ENCODE data around the gene DISC1.

DISC1 gene

DNA sequence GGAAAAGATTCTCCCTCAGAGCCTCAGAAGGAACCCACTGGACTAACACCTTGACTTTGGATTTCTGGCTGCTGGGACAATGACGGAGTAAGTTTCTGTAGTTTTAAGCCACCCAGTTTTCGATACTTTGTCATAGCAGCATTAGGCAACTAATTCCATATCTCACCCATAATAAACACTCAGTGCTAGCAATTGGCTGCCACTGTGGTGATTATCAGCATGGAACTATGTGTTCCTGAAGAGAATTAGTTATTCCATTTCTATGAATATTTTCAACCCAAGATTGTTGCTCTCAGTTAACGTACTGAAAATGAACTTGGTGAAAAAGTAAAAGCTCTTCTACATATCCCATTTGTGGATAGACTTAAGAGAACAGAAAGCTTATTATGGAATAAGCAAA, 299.3 kb downstream of the DISC1 start:
- H3K36me3 ChIP-seq (ENCODE audit: control insufficient read depth in 5 of 5, insufficient read depth in 5 of 5, low read length in 5 of 5), result no peaks in the 10 kb centered on the region
- no peak overlapping the region for H3K4me3 ChIP-seq (ENCODE audit: low read depth in 1 of 5, low read length in 5 of 5)
- H3K4me1 ChIP-seq (ENCODE audit: control insufficient read depth in 5 of 5, insufficient read depth in 5 of 5, low read length in 5 of 5), result peaks cover 0 to 25% (median 0%) of the 10 kb centered on the region in 5 donors
- H3K27me3 ChIP-seq (ENCODE audit: control insufficient read depth in 5 of 5, insufficient read depth in 4 of 5, low read length in 5 of 5), result no peaks in the 10 kb centered on the region
- H3K9ac ChIP-seq (ENCODE audit: low read length in 5 of 5), result no peak overlapping the region
- no peak overlapping the region for H3K27ac ChIP-seq (ENCODE audit: low read depth, low read length)
- no peaks in the 10 kb centered on the region for H3K9me3 ChIP-seq (ENCODE audit: control insufficient read depth in 5 of 5, low read length in 5 of 5)

DNA sequence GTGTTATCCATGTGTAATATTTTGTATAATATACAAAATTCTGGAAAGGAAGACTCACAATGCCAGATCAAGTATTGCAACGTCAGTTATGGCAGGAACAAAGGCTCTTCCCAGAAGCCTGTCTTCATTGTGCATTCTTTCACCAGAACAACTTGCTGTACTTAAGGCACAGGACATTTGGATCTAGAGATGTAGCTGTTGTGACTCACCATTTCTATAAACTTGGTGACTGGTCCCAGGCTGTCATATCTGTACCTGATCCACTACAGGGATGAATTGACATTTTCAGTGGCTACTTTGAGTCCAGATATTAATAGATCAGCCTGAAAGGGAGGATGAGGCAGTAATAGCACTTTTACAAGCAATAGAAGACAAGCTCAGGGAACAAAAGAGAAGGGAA, 299.8 kb downstream of the DISC1 start:
- Histone ChIP-seq H3K4me3 (ENCODE audit: low read depth in 1 of 5, low read length in 5 of 5) (no peak overlapping the region), H3K36me3 (ENCODE audit: control insufficient read depth in 5 of 5, insufficient read depth in 5 of 5, low read length in 5 of 5) (no peaks in the 10 kb centered on the region), H3K9ac (ENCODE audit: low read length in 5 of 5) (no peak overlapping the region), H3K4me1 (ENCODE audit: control insufficient read depth in 5 of 5, insufficient read depth in 5 of 5, low read length in 5 of 5) (peaks cover 0 to 29% (median 0%) of the 10 kb centered on the region in 5 donors), H3K9me3 (ENCODE audit: control insufficient read depth in 5 of 5, low read length in 5 of 5) (no peaks in the 10 kb centered on the region), H3K27ac (ENCODE audit: low read depth, low read length) (no peak overlapping the region), H3K27me3 (ENCODE audit: control insufficient read depth in 5 of 5, insufficient read depth in 4 of 5, low read length in 5 of 5) (no peaks in the 10 kb centered on the region)

DNA sequence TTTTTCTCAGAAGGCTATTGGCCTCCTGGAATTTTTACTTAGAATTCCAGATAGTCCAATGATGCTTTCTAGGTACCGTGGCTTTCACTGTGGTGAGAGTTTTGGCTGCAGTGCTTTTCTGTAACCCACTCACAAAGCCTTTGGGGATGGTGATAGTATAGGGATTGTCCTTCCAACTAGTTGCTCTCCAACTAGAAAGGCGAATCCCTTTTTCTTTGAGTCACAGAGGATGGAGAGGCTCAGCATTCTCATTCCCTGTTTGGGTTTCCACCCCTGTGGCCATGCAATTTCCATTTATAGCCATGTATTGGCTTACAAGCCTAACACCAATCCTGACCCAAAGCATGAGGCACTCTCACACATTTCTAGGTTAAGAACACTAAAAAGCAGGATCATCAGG, 300.3 kb downstream of the DISC1 start:
- Histone ChIP-seq H3K4me1 (ENCODE audit: control insufficient read depth in 5 of 5, insufficient read depth in 5 of 5, low read length in 5 of 5) (peaks cover 0 to 29% (median 0%) of the 10 kb centered on the region in 5 donors), H3K36me3 (ENCODE audit: control insufficient read depth in 5 of 5, insufficient read depth in 5 of 5, low read length in 5 of 5) (no peaks in the 10 kb centered on the region), H3K4me3 (ENCODE audit: low read depth in 1 of 5, low read length in 5 of 5) (no peak overlapping the region), H3K27me3 (ENCODE audit: control insufficient read depth in 5 of 5, insufficient read depth in 4 of 5, low read length in 5 of 5) (no peaks in the 10 kb centered on the region), H3K9me3 (ENCODE audit: control insufficient read depth in 5 of 5, low read length in 5 of 5) (peaks cover 0 to 3% (median 2%) of the 10 kb centered on the region in 5 donors), H3K27ac (ENCODE audit: low read depth, low read length) (no peak overlapping the region), H3K9ac (ENCODE audit: low read length in 5 of 5) (no peak overlapping the region)

DNA sequence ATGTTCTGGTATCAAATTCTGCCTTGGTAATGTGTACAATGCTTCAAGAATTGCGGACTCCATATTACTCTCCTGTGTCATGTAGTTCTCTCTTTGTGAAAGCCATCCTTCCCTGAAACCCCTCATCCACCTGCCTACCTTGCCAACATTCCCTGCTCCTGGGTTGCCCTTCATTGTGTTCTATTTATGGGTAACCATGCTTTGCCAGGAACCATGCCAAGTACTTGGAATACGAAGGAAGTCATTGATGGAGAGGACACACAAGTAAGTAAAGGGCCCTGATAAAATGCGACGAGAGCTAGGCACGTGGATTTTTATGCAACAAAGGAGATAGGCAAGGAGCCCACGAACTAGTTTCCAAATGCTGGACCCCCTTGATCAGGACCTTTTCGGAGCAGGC, 300.8 kb downstream of the DISC1 start:
- H3K4me3 ChIP-seq (ENCODE audit: low read depth in 1 of 5, low read length in 5 of 5), result no peak overlapping the region
- peaks cover 0 to 8% (median 6%) of the 10 kb centered on the region in 5 donors for H3K9me3 ChIP-seq (ENCODE audit: control insufficient read depth in 5 of 5, low read length in 5 of 5)
- H3K4me1 ChIP-seq (ENCODE audit: control insufficient read depth in 5 of 5, insufficient read depth in 5 of 5, low read length in 5 of 5), result peaks cover 0 to 29% (median 0%) of the 10 kb centered on the region in 5 donors
- H3K27me3 ChIP-seq (ENCODE audit: control insufficient read depth in 5 of 5, insufficient read depth in 4 of 5, low read length in 5 of 5), result no peaks in the 10 kb centered on the region
- no peak overlapping the region for H3K27ac ChIP-seq (ENCODE audit: low read depth, low read length)
- H3K9ac ChIP-seq (ENCODE audit: low read length in 5 of 5), result no peak overlapping the region
- H3K36me3 ChIP-seq (ENCODE audit: control insufficient read depth in 5 of 5, insufficient read depth in 5 of 5, low read length in 5 of 5), result no peaks in the 10 kb centered on the region

DNA sequence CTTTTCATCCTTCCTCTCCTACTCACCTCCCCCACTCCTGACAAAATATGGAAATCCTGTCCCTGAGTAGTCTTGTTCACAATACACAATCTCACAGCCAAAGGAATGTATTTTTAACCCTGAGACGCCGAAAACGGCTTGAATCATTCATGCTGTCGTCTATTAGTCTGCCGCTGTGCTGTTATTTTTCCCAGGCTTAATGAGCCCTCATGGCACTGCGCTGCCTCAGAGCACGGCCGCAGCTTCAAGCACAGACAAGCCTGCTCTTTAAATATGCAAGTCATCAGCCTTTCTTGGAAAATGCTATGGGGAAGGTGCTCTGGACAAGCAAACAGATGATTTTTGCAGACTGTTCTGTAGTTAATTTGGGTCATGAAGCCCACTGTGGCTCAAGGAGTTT, 302.7 kb downstream of the DISC1 start:
- peaks cover 0 to 8% (median 6%) of the 10 kb centered on the region in 5 donors for H3K9me3 ChIP-seq (ENCODE audit: control insufficient read depth in 5 of 5, low read length in 5 of 5)
- no peak overlapping the region for H3K4me3 ChIP-seq (ENCODE audit: low read depth in 1 of 5, low read length in 5 of 5)
- no peak overlapping the region for H3K9ac ChIP-seq (ENCODE audit: low read length in 5 of 5)
- H3K27me3 ChIP-seq (ENCODE audit: control insufficient read depth in 5 of 5, insufficient read depth in 4 of 5, low read length in 5 of 5), result no peaks in the 10 kb centered on the region
- H3K4me1 ChIP-seq (ENCODE audit: control insufficient read depth in 5 of 5, insufficient read depth in 5 of 5, low read length in 5 of 5), result peaks cover 0 to 33% (median 0%) of the 10 kb centered on the region in 5 donors
- H3K27ac ChIP-seq (ENCODE audit: low read depth, low read length), result no peak overlapping the region
- H3K36me3 ChIP-seq (ENCODE audit: control insufficient read depth in 5 of 5, insufficient read depth in 5 of 5, low read length in 5 of 5), result no peaks in the 10 kb centered on the region

DNA sequence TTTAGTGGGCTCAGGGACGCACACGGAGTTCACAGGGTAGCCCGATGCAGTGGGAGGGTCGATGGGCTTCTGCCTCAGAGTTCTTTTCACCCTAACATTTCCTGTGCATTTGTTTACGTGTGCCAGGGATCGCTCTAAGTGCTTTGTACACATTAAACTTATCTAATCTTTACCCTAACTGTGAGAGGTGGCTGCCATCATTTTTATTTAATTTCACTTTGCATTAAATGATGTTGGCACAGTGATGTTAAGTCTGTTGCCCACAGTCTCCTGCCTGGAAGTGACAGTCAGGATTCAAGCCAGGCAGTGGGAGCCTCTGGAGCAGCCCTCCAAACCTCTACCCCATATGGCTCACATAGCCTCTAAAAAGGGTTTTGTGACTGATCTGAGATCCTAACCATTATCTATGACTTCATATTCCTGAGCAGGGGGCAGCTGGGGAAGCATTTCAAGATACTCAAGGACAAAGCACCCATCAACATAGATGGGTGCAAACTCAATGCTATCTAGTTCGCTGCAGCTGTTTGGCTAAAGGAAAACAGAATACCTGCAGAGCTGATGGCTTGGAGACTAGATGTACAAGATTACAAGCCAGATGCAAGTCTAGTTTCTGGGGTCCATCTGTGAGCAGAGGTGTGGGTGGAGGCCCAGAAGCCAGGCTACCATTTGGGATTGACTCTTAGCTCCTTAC, 303.8 kb downstream of the DISC1 start:
- Histone ChIP-seq H3K9ac (ENCODE audit: low read length in 5 of 5) (no peak overlapping the region), H3K4me1 (ENCODE audit: control insufficient read depth in 5 of 5, insufficient read depth in 5 of 5, low read length in 5 of 5) (peaks cover 0 to 43% (median 6%) of the 10 kb centered on the region in 5 donors), H3K36me3 (ENCODE audit: control insufficient read depth in 5 of 5, insufficient read depth in 5 of 5, low read length in 5 of 5) (no peaks in the 10 kb centered on the region), H3K27ac (ENCODE audit: low read depth, low read length) (no peak overlapping the region), H3K9me3 (ENCODE audit: control insufficient read depth in 5 of 5, low read length in 5 of 5) (peaks cover 0 to 8% (median 6%) of the 10 kb centered on the region in 5 donors), H3K4me3 (ENCODE audit: low read depth in 1 of 5, low read length in 5 of 5) (no peak overlapping the region), H3K27me3 (ENCODE audit: control insufficient read depth in 5 of 5, insufficient read depth in 4 of 5, low read length in 5 of 5) (peaks cover 0 to 4% (median 0%) of the 10 kb centered on the region in 5 donors)

DNA sequence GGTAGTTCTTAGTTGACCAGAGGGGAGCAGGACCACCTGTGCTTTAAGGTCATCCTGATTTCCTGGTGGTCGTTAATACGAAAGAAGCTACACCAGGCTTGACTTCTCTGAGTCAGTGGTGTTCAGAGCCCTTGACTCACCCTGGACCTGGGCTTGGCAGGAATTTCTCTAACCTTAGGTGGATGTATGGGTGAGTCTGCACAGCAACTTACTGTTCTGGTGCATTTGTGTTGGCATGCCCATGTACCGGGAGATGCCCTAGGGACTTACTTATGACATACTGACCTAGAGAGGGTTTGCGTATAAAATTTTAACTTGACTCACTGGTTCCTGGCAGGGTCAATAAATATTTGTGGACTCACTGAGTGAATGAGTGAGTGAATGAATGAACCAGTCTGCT, 304.6 kb downstream of the DISC1 start:
- H3K9me3 ChIP-seq (ENCODE audit: control insufficient read depth in 5 of 5, low read length in 5 of 5), result peaks cover 0 to 8% (median 6%) of the 10 kb centered on the region in 5 donors
- peaks cover 0 to 4% (median 0%) of the 10 kb centered on the region in 5 donors for H3K27me3 ChIP-seq (ENCODE audit: control insufficient read depth in 5 of 5, insufficient read depth in 4 of 5, low read length in 5 of 5)
- H3K4me1 ChIP-seq (ENCODE audit: control insufficient read depth in 5 of 5, insufficient read depth in 5 of 5, low read length in 5 of 5), result peaks cover 0 to 51% (median 6%) of the 10 kb centered on the region in 5 donors
- H3K27ac ChIP-seq (ENCODE audit: low read depth, low read length), result no peak overlapping the region
- no peaks in the 10 kb centered on the region for H3K36me3 ChIP-seq (ENCODE audit: control insufficient read depth in 5 of 5, insufficient read depth in 5 of 5, low read length in 5 of 5)
- H3K4me3 ChIP-seq (ENCODE audit: low read depth in 1 of 5, low read length in 5 of 5), result no peak overlapping the region
- H3K9ac ChIP-seq (ENCODE audit: low read length in 5 of 5), result no peak overlapping the region

DNA sequence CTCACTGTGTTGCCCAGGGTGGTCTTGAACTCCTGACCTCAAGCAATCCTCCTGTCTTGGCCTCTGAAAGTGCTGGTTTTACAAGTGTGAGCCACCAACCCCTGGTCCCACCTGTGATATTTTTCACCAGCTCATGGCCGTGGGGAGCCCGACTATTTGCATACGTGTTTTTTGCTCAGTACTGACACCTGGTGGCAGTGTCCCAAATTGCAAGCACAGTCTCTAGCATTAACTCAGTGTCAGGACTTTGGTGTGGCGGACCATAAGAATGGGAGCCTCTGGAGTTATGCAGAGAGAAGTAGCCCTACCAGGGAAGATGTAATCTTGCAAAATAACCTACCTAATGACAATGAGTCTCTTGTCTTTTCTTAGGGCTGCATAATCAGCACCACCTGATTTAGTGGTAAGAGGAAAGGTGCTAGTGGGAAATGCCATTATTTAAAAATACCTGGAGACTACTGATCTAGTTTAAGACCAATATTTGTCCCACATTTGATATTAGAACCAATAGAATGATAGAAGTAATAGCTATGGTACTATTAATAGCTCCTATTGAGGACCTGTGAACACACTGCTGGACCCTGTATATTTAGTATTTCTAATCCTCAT, 305.4 kb downstream of the DISC1 start:
- Histone ChIP-seq H3K4me3 (ENCODE audit: low read depth in 1 of 5, low read length in 5 of 5) (no peak overlapping the region), H3K36me3 (ENCODE audit: control insufficient read depth in 5 of 5, insufficient read depth in 5 of 5, low read length in 5 of 5) (no peaks in the 10 kb centered on the region), H3K27me3 (ENCODE audit: control insufficient read depth in 5 of 5, insufficient read depth in 4 of 5, low read length in 5 of 5) (peaks cover 0 to 4% (median 0%) of the 10 kb centered on the region in 5 donors), H3K4me1 (ENCODE audit: control insufficient read depth in 5 of 5, insufficient read depth in 5 of 5, low read length in 5 of 5) (peaks cover 0 to 58% (median 9%) of the 10 kb centered on the region in 5 donors), H3K27ac (ENCODE audit: low read depth, low read length) (no peak overlapping the region), H3K9ac (ENCODE audit: low read length in 5 of 5) (no peak overlapping the region), H3K9me3 (ENCODE audit: control insufficient read depth in 5 of 5, low read length in 5 of 5) (peaks cover 0 to 8% (median 6%) of the 10 kb centered on the region in 5 donors)

DNA sequence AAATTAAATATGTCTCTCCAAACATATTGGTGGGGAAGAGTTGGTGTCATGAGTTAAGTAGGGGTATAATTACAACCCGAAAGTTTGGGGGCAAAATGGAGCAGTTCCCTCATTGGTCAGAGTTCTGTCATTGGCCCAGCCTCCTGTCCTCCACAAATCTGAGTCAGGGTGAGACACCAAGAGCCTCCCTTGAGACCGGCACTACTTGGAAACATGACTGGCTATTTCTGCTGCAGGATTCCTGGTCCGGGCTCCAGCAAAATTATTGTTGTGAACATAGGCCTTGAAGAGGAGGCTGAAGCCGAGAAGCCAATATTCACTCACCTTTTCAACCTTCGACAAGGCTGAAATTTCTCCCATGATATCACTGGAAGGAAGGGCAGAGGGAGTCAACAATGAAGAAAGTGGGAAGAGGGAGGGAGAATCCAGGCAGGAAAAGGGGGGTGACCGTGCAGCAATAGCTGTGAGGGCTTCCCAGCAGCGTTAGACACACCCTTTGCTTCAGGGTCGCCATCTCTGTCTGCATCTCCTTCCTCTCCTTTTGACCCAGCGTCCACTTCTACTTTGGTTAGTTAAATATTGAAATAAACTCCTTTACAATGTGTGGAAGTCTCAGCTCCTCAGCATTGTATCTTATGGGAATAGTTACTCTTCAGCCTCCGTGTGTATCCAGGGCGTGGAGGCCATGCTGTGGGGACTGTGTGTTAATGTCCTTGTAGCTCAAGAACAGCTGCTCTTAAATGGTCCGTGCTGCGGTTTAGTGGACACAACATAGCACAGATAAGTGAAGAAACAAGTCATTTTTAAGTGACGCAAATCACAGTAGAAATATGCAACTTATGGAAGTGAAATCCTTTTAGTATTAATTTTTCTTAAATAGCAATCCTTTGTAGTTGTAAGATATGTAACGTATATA, 307.4 kb downstream of the DISC1 start:
- no peaks in the 10 kb centered on the region for H3K36me3 ChIP-seq (ENCODE audit: control insufficient read depth in 5 of 5, insufficient read depth in 5 of 5, low read length in 5 of 5)
- H3K27ac ChIP-seq (ENCODE audit: low read depth, low read length), result no peak overlapping the region
- H3K9me3 ChIP-seq (ENCODE audit: control insufficient read depth in 5 of 5, low read length in 5 of 5), result peaks cover 0 to 8% (median 6%) of the 10 kb centered on the region in 5 donors
- H3K9ac ChIP-seq (ENCODE audit: low read length in 5 of 5), result no peak overlapping the region
- peaks cover 5 to 64% (median 25%) of the 10 kb centered on the region in 5 donors for H3K4me1 ChIP-seq (ENCODE audit: control insufficient read depth in 5 of 5, insufficient read depth in 5 of 5, low read length in 5 of 5)
- peaks cover 0 to 4% (median 0%) of the 10 kb centered on the region in 5 donors for H3K27me3 ChIP-seq (ENCODE audit: control insufficient read depth in 5 of 5, insufficient read depth in 4 of 5, low read length in 5 of 5)
- no peak overlapping the region for H3K4me3 ChIP-seq (ENCODE audit: low read depth in 1 of 5, low read length in 5 of 5)

Measured in subcutaneous abdominal adipose tissue (tissue), 5 donors.